NT2/D1 (cell line): Measurements from ENCODE around the gene TBL1XR1.
"Not testable (repeated sequence)": the region's sequence is repeated elsewhere in the genome, so short reads cannot be mapped to it uniquely, and the experiment has no call there.

Experiments
- DNase-seq: peaks from one replicate; pipeline ENCODE4 v3.0.0-alpha.2; 2011; ENCODE audit warnings: low read depth, low spot score
- H3K27me3 ChIP-seq: 2 replicates; pipeline ENCODE4 v1.6.0; 2011; ENCODE audit warnings: mild to moderate bottlenecking; ENCODE audit not compliant: insufficient read length, insufficient read depth
- H3K36me3 ChIP-seq: 2 replicates; pipeline ENCODE4 v1.6.1; 2011; ENCODE audit warnings: mild to moderate bottlenecking, low read length, mixed read lengths; ENCODE audit not compliant: insufficient read depth, insufficient read length
- H3K4me1 ChIP-seq: 2 replicates; pipeline ENCODE4 v1.5.1; 2011; ENCODE audit not compliant: insufficient read depth, insufficient read length
- H3K4me3 ChIP-seq: 2 replicates; pipeline ENCODE4 v1.5.1; 2011; ENCODE audit warnings: low read depth; ENCODE audit not compliant: insufficient read length
- H3K9ac ChIP-seq: 2 replicates; pipeline ENCODE4 v1.6.0; 2011; ENCODE audit warnings: low read depth; ENCODE audit not compliant: insufficient read length
- H3K9me3 ChIP-seq: 2 replicates; pipeline ENCODE4 v1.5.1; 2011; ENCODE audit warnings: mild to moderate bottlenecking, low read length; ENCODE audit not compliant: insufficient read depth
- SUZ12 ChIP-seq: IDR thresholded peaks from 2 replicates; pipeline ENCODE4 v1.6.1; 2011; ENCODE audit not compliant: insufficient read length, insufficient read depth; ENCODE audit errors: extremely low read depth
- YY1 ChIP-seq: IDR thresholded peaks from 2 replicates; pipeline ENCODE4 v1.6.1; 2011; ENCODE audit not compliant: insufficient read length, insufficient read depth
- ZNF274 ChIP-seq: IDR thresholded peaks from 2 replicates; pipeline ENCODE4 v1.6.1; 2011; ENCODE audit warnings: mild to moderate bottlenecking, low read depth, low read length

The TBL1XR1 gene

DNA sequence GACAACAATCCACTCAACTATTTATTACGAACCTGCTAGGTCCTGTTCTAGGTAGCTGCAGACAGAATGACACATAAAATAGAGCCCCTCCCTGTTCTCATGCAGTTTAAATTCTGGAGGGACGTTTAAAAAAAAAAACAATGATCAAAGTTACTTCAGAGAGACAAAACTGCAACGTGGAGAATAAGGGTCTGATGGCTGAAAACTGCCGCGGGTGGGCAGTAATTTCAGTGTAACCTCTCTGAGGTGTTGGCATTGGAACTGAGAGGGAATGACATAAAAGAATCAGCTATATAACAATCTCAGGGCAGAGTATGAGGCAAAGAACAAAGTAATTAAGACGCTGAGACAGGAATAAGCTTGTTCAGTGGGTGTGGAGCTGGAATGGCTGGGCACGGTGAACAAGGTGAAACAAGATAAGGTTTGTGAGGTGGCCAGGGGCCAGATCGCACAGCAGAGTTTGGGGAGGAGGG, 19.5 kb downstream of the TBL1XR1 start:
- peaks cover 8% of the 10 kb centered on the region for H3K4me1 ChIP-seq
- H3K36me3 ChIP-seq: peaks cover 25% of the 10 kb centered on the region
- H3K9ac ChIP-seq: no peak overlapping the region
- no peak overlapping the region for H3K4me3 ChIP-seq
- no peaks in the 10 kb centered on the region for H3K9me3 ChIP-seq
- DNase-seq: no peak
- TF ChIP-seq SUZ12 (no peak), ZNF274 (no peak), YY1 (no peak)
- H3K27me3 ChIP-seq: no peaks in the 10 kb centered on the region

DNA sequence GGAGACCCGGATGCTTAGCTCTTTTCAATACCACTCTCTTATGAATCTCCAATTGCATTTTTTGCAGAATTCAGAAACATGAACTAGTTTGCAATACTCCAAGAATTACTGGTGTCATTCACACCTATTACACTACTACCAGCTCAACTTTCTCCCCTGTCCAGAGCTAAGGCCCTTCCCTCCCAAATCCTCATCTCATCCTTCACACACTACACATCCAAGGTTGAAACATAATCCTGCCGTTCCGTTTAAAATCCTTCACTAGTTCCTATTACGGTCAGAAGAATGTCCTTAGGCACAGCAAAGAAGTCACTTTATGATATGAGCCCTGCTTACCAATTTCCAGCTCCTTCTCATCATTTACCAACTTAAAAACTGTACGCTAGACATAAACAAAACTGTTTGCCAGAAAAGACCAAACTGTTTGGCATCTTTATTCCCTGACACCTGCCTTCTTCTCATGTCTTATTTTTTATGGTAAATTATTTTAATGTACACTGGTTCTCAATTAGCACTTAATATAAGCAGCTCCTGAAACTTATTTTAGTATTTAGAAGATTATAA, 22.6 kb downstream of the TBL1XR1 start:
- TF ChIP-seq ZNF274 (no peak), SUZ12 (no peak)
- Histone ChIP-seq H3K4me3 (no peak overlapping the region), H3K36me3 (peaks cover 26% of the 10 kb centered on the region), H3K9ac (no peak overlapping the region), H3K4me1 (peaks cover 8% of the 10 kb centered on the region), H3K27me3 (no peaks in the 10 kb centered on the region), H3K9me3 (no peaks in the 10 kb centered on the region)
- no peak for DNase-seq

DNA sequence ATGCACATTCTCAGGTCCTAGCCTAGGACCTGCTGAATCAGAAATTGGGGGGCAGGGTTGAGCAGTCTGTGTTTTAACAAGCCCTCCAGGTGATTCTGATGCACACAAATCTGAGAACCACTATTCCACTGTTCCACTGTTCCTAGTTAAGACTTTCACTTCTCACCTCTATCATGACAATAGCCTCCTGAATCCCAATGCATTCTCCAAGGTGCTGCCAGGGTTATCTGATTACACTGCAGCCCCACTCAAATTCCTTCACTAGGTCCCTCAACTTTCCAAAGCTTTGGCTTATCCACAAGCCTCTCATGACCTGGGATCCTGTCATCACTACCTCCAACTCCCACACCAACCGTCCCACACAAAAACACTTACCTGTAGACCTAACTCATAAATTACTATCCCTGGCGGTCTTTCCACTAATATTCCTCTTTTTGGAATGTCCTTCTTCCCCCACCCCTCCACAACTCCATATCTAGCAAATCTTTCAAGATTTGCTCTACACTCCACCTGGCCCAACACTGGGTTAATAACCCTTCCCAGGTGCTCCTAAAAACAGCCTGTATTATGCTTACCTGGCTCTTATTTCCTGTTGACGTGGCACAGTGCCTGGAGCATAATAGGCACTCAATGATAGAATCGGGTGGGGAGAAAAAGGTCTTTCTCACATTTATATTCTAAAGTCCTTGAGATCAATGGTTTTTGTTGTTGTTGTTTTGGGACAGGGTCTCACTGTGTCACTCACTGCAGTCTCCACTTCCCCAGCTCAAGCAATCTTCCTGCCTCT, 27.2 kb downstream of the TBL1XR1 start:
- Histone ChIP-seq H3K4me3 (no peak overlapping the region), H3K27me3 (no peaks in the 10 kb centered on the region), H3K9me3 (no peaks in the 10 kb centered on the region), H3K4me1 (peaks cover 10% of the 10 kb centered on the region), H3K36me3 (peaks cover 24% of the 10 kb centered on the region), H3K9ac (no peak overlapping the region)
- no peak for TF ChIP-seq ZNF274
- TF ChIP-seq YY1: no peak
- no peak for TF ChIP-seq SUZ12
- DNase-seq: no peak

GRCh38 chr3:177168431-177168830, 28.9 kb downstream of the TBL1XR1 start:
- no peak overlapping the region for H3K4me3 ChIP-seq
- peaks cover 34% of the 10 kb centered on the region for H3K36me3 ChIP-seq
- peaks cover 6% of the 10 kb centered on the region for H3K4me1 ChIP-seq
- H3K27me3 ChIP-seq: no peaks in the 10 kb centered on the region
- TF ChIP-seq ZNF274: no peak
- TF ChIP-seq SUZ12: no peak
- no peak for TF ChIP-seq YY1
- no peak for DNase-seq
- H3K9me3 ChIP-seq: no peaks in the 10 kb centered on the region
- no peak overlapping the region for H3K9ac ChIP-seq

DNA sequence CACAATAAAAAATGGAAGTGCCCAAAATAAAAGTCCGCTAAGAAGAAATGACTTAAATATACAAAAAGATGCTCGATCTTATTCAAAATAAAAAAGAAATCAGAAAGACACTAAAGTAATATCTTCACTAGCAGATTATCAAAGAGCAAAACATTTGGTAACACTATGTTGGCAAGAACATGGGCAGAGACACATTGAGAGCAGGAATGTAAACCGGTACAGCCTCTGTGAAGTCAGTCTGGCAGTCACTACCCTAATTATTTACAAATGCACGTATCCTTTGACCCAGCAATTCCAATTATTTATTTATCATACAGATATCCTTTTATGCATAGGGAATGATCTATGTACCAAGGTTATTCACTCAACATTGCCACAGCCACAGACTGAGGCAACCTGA, 34.5 kb downstream of the TBL1XR1 start:
- H3K4me3 ChIP-seq: no peak overlapping the region
- H3K9me3 ChIP-seq: no peaks in the 10 kb centered on the region
- TF ChIP-seq SUZ12: no peak
- peaks cover 52% of the 10 kb centered on the region for H3K36me3 ChIP-seq
- H3K9ac ChIP-seq: no peak overlapping the region
- no peak for DNase-seq
- H3K27me3 ChIP-seq: no peaks in the 10 kb centered on the region
- H3K4me1 ChIP-seq: peaks cover 2% of the 10 kb centered on the region

- H3K36me3 ChIP-seq: peaks cover 54% of the 10 kb centered on the region
- H3K9ac ChIP-seq, H3K27me3 ChIP-seq, DNase-seq, H3K9me3 ChIP-seq, H3K4me3 ChIP-seq, H3K4me1 ChIP-seq: not testable (repeated sequence)
Observed at GRCh38 chr3:177161603-177162002, 35.7 kb downstream of the TBL1XR1 start.

GRCh38 chr3:177158461-177158860, 38.8 kb downstream of the TBL1XR1 start:
- TF ChIP-seq YY1: no peak
- TF ChIP-seq SUZ12: no peak
- no peak for TF ChIP-seq ZNF274
- Histone ChIP-seq H3K36me3 (peaks cover 32% of the 10 kb centered on the region), H3K9ac (no peak overlapping the region), H3K27me3 (no peaks in the 10 kb centered on the region), H3K4me3 (no peak overlapping the region), H3K9me3 (no peaks in the 10 kb centered on the region), H3K4me1 (no peaks in the 10 kb centered on the region)
- DNase-seq: no peak

- H3K36me3 ChIP-seq: peaks cover 24% of the 10 kb centered on the region
- H3K9ac ChIP-seq: no peak overlapping the region
- no peaks in the 10 kb centered on the region for H3K9me3 ChIP-seq
- H3K27me3 ChIP-seq: no peaks in the 10 kb centered on the region
- no peak for DNase-seq
- H3K4me1 ChIP-seq: no peaks in the 10 kb centered on the region
- TF ChIP-seq ZNF274 (no peak), SUZ12 (no peak), YY1 (no peak)
- no peak overlapping the region for H3K4me3 ChIP-seq
Observed at GRCh38 chr3:177157492-177157891, 39.8 kb downstream of the TBL1XR1 start.
